ENCODE data around the gene PRR15.

The PRR15 gene

DNA sequence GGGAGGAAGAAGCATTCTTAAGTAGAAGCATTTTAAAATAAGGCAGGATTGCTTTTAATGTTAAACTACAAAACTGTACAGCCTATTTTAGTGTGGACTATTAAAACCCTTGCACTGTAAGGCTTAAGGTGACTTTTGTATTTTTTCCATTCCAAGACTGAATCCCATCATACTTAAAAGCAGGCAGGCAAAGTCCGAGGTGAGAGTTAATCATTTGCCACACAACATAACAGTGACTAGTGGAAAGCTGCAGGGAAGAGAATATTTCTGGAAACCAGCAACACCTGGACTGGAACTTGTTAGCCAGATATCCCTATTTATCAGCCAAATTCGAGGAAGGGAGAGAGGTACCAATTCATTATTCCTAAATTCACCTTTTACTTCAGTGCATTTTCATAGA lies 3.5 kb downstream of the PRR15 start:
- H3K4me3 ChIP-seq (replicated peaks in 1 of 2; ENCODE audit: low read depth in 2 of 2, low read length in 2 of 2): peak overlapping the region in 1 of 2 donors; percentile 74
- no peak for DNase-seq (ENCODE audit: low read depth in 2 of 2)
- no peak for TF ChIP-seq CTCF (IDR thresholded peaks at IDR 0.05; ENCODE audit: low read depth, low read length)

DNA sequence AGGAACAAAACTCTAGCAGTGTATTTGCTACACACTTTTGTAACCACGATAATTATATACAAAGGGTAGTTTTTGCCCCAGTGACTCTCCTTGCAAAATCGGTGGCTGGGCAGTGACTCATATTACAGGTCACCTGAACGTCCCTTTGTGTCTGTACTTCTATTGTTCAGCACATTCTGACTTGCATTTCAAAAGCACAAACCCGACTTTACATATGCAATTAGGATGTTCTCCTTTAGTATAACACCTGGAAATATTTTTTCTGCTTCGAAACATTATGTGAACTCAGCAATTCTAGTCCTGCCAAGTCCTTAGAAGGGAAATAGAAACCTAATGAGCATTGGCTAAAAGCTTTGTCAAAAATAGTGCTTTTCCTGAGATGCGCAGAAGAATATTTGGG lies 6.0 kb downstream of the PRR15 start:
- no peak for TF ChIP-seq CTCF (IDR thresholded peaks at IDR 0.05; ENCODE audit: low read depth, low read length)
- no peak overlapping the region for H3K4me3 ChIP-seq (replicated peaks in 1 of 2; ENCODE audit: low read depth in 2 of 2, low read length in 2 of 2)
- DNase-seq (ENCODE audit: low read depth in 2 of 2): peak in 1 of 2 donors; percentile 68

DNA sequence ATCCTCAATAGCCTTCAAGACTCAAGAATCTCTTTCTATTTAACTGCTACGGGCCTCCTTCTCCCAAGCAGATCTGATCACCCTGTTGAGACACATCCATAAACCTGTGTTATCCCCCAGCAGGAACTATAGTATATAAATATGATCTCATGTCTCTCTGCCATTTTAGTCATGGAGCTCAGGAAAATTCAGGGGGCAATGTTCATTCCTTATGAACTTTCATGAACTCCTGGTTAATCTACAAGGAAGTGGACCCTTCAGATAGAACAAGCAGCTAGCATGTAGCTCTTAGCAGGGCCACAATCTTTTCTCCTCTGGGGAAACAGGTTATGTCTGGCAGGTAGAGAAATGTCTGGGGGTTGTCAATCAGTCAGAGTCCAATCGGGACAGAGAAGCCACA lies 8.9 kb downstream of the PRR15 start:
- no peak overlapping the region for H3K4me3 ChIP-seq (replicated peaks in 1 of 2; ENCODE audit: low read depth in 2 of 2, low read length in 2 of 2)
- DNase-seq (ENCODE audit: low read depth in 2 of 2): no peak
- no peak for TF ChIP-seq CTCF (IDR thresholded peaks at IDR 0.05; ENCODE audit: low read depth, low read length)

DNA sequence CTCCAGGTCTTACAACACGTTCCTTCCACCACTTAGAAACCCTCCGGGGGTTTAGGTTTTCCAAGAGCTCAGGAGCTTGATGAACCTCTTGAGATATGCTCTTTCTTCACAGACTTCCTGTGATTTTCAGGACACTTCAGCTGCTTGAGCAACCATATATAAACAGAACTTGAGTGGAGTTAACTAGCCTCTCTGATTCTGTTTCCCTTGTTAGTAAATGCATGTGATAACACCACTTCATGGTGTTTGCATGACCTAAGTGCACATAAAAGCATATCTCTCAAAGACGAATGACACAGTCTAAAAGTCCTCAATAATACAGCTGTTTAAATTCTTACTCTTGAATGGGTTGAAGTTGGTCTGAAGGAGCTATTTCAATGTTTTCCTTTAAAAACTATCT lies 9.9 kb downstream of the PRR15 start:
- DNase-seq (ENCODE audit: low read depth in 2 of 2): no peak
- TF ChIP-seq CTCF (IDR thresholded peaks at IDR 0.05; ENCODE audit: low read depth, low read length): no peak
- H3K4me3 ChIP-seq (replicated peaks in 1 of 2; ENCODE audit: low read depth in 2 of 2, low read length in 2 of 2): no peak overlapping the region

DNA sequence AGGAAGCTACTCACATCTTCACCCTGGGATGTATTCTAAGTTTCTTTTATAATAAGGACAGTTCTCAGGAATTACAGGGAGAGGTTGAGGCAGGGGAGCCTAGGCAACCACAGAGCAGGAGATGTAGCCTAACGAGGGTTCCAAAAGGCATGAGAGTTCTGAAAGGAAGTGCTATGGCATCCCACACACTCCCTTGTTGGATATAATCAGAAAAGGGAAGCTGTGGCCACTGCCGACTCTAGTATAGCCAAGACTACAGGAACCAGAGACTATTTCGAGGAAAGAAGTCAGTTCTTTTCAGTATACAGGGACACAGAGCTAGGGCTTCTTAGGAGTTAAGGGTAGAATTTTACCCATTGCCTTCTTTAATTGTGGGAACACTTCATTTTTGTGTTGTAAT lies 11.0 kb downstream of the PRR15 start:
- no peak overlapping the region for H3K4me3 ChIP-seq (replicated peaks in 1 of 2; ENCODE audit: low read depth in 2 of 2, low read length in 2 of 2)
- no peak for DNase-seq (ENCODE audit: low read depth in 2 of 2)
- TF ChIP-seq CTCF (IDR thresholded peaks at IDR 0.05; ENCODE audit: low read depth, low read length): no peak

- no peak overlapping the region for H3K4me3 ChIP-seq (replicated peaks in 1 of 2; ENCODE audit: low read depth in 2 of 2, low read length in 2 of 2)
- no peak for TF ChIP-seq CTCF (IDR thresholded peaks at IDR 0.05; ENCODE audit: low read depth, low read length)
- no peak for DNase-seq (ENCODE audit: low read depth in 2 of 2)
Observed at GRCh38 chr7:29587195-29587808, 23.7 kb downstream of the PRR15 start.

- no peak overlapping the region for H3K4me3 ChIP-seq (replicated peaks in 1 of 2; ENCODE audit: low read depth in 2 of 2, low read length in 2 of 2)
- TF ChIP-seq CTCF (IDR thresholded peaks at IDR 0.05; ENCODE audit: low read depth, low read length): no peak
- no peak for DNase-seq (ENCODE audit: low read depth in 2 of 2)
Observed at GRCh38 chr7:29588212-29588611, 24.6 kb downstream of the PRR15 start.

Data from cardiac fibroblast (primary cell).